KMS-11 (cell line): ENCODE results near the gene TMPRSS4.

Source experiments
- H2AFZ ChIP-seq: fragments of 200-600 bp; sonication (generic); 2 replicates; pipeline ENCODE4 v1.6.1; 2016; ENCODE audit warnings: antibody characterized with exemption, mixed run types, low read depth
- H3K27ac ChIP-seq: fragments of 200-600 bp; sonication (generic); 2 replicates; pipeline ENCODE4 v1.6.1; 2016; ENCODE audit warnings: mild to moderate bottlenecking, mixed run types
- H3K27me3 ChIP-seq: fragments of 200-600 bp; sonication (generic); 2 replicates; pipeline ENCODE4 v1.6.1; 2017; ENCODE audit warnings: mild to moderate bottlenecking, low read depth, mixed run types, moderate library complexity; ENCODE audit not compliant: insufficient read depth
- H3K36me3 ChIP-seq: fragments of 200-600 bp; sonication (generic); 2 replicates; pipeline ENCODE4 v1.6.1; 2017; ENCODE audit warnings: mild to moderate bottlenecking, mixed run types; ENCODE audit not compliant: insufficient read depth
- H3K4me1 ChIP-seq: fragments of 200-600 bp; sonication (generic); 2 replicates; pipeline ENCODE4 v1.6.1; 2016; ENCODE audit warnings: mild to moderate bottlenecking, low read depth, mixed run types; ENCODE audit not compliant: poor library complexity, severe bottlenecking
- H3K4me2 ChIP-seq: fragments of 200-600 bp; sonication (generic); 2 replicates; pipeline ENCODE4 v1.7.0; 2016; ENCODE audit warnings: mild to moderate bottlenecking, mixed run types
- H3K4me3 ChIP-seq: fragments of 200-600 bp; sonication (generic); IDR thresholded peaks from 2 replicates; pipeline ENCODE4 v1.6.1; 2017; ENCODE audit warnings: low read depth, low read length, mixed read lengths; ENCODE audit not compliant: insufficient read depth
- H3K79me2 ChIP-seq: fragments of 200-600 bp; sonication (generic); 2 replicates; pipeline ENCODE4 v1.6.1; 2016; ENCODE audit warnings: low read depth, mixed run types; ENCODE audit not compliant: insufficient read depth
- H3K9ac ChIP-seq: fragments of 200-600 bp; sonication (generic); 2 replicates; pipeline ENCODE4 v1.6.1; 2016; ENCODE audit warnings: mild to moderate bottlenecking, mixed run types
- H4K20me1 ChIP-seq: fragments of 200-600 bp; sonication (generic); 2 replicates; pipeline ENCODE4 v1.6.1; 2016; ENCODE audit warnings: mild to moderate bottlenecking, mixed run types; ENCODE audit not compliant: insufficient read depth
- CTCF ChIP-seq: fragments of 200-600 bp; sonication (generic); conservative IDR thresholded peaks from 2 replicates; pipeline ENCODE4 v1.6.1; 2017; ENCODE audit warnings: low read depth, mild to moderate bottlenecking, antibody characterized with exemption, low read length, moderate library complexity, mixed read lengths

The TMPRSS4 gene

DNA sequence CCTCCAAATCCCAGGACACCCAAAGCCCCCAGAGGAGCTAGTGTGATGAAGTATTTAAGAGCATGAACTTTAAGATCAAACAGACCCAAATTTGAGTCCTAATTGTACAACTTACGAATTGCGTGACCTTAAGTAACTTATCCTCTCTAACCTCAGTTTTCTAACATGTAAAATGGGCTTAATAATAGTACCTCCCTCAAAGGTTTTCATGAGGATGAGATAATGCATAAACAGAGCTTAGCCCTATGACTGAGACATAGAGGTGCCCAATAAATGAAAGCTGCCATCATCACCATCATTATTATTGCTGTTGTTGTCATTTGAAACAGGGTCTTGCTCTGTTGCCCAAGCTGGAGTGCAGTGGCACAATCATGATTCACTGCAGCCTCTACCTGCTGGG is 90.4 kb downstream of the TMPRSS4 start:
- TF ChIP-seq CTCF, result no peak
- no peak overlapping the region for H3K9ac ChIP-seq
- no peaks in the 10 kb centered on the region for H3K4me1 ChIP-seq
- H3K27ac ChIP-seq, result no peak overlapping the region
- no peaks in the 10 kb centered on the region; the same call in 1 of the 2 replicates for H3K27me3 ChIP-seq
- no peaks in the 10 kb centered on the region for H3K79me2 ChIP-seq
- no peak overlapping the region for H2AFZ ChIP-seq
- no peak overlapping the region for H3K4me2 ChIP-seq
- H3K36me3 ChIP-seq, result no peaks in the 10 kb centered on the region
- no peak overlapping the region for H3K4me3 ChIP-seq
- no peaks in the 10 kb centered on the region for H4K20me1 ChIP-seq

GRCh38 chr11:118167906-118168305 is 91.0 kb downstream of the TMPRSS4 start:
- no peak for TF ChIP-seq CTCF
- Histone ChIP-seq H4K20me1 (no peaks in the 10 kb centered on the region), H3K27ac (no peak overlapping the region), H3K36me3 (no peaks in the 10 kb centered on the region), H3K4me1 (no peaks in the 10 kb centered on the region), H3K4me2 (no peak overlapping the region), H3K79me2 (no peaks in the 10 kb centered on the region), H2AFZ (no peak overlapping the region), H3K27me3 (no peaks in the 10 kb centered on the region; the same call in 1 of the 2 replicates), H3K9ac (no peak overlapping the region), H3K4me3 (no peak overlapping the region)

DNA sequence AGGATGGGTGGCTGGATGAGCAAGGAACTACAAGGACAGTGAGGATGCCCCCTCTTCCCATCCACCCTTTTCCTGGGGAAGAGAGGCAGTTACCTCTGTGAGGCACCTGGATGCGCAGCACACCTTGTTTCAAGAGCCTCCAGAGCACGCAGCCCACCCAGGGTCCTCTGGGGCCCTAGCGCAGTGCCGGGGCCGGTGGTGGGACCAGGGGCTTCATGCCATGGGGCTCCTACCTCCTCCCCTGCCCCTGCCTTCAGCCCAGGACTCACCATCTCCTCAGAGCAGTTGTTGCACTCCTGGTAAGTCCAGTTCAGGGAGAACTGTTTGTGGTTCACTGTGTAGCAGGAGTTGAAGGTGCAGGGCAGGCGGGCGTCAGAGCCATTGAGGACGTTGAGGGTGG is 91.4 kb downstream of the TMPRSS4 start:
- Histone ChIP-seq H3K27me3 (no peaks in the 10 kb centered on the region; the same call in 1 of the 2 replicates), H4K20me1 (no peaks in the 10 kb centered on the region), H3K4me3 (no peak overlapping the region), H3K4me2 (no peak overlapping the region), H2AFZ (no peak overlapping the region), H3K36me3 (no peaks in the 10 kb centered on the region), H3K79me2 (no peaks in the 10 kb centered on the region), H3K4me1 (no peaks in the 10 kb centered on the region), H3K27ac (no peak overlapping the region), H3K9ac (no peak overlapping the region)
- TF ChIP-seq CTCF, result no peak

- no peaks in the 10 kb centered on the region for H3K79me2 ChIP-seq
- H3K4me3 ChIP-seq, result no peak overlapping the region
- no peak for TF ChIP-seq CTCF
- H3K27me3 ChIP-seq, result no peaks in the 10 kb centered on the region; the same call in 1 of the 2 replicates
- H3K36me3 ChIP-seq, result no peaks in the 10 kb centered on the region
- H3K4me2 ChIP-seq, result no peak overlapping the region
- no peak overlapping the region for H2AFZ ChIP-seq
- no peak overlapping the region for H3K27ac ChIP-seq
- H3K9ac ChIP-seq, result no peak overlapping the region
- H3K4me1 ChIP-seq, result no peaks in the 10 kb centered on the region
- no peaks in the 10 kb centered on the region for H4K20me1 ChIP-seq
Measured at GRCh38 chr11:118168751-118169150, 91.9 kb downstream of the TMPRSS4 start.
